ENCODE data around the gene RNF182. TPM values are rescaled to one million over a fixed set of nuclear protein-coding genes. Genes with fewer than 3 reads are reported as not detected.

RNF182 gene
- polyA plus RNA-seq, 1 of the 3 experiments (the other 2 are of a cell fraction), result 8.0 TPM

DNA sequence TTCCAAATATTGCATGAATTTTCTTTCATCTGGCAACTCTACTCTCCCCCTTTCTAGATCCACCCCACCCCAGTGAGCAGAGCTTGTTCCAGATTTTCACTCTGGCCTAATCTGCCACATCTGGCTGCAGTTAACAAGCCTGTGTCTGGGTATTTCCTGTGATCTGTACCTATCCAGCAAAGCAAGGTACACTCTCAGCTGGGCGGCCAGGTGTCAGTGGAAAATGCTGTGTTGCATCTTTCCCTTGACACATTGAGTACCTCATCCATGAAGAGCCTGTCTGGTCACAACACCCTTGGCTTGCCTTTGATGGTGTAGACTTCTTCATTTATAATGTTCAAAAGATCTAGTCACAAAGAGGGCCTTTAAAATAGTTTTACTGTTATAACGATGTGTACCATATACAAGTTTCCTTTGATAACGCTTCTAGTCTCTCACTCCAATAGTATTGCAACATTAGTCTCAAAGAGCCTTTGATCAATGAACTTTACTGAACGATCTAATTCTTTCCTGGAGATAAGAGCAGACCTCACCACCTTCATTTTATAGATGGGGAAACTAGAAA is 6.0 kb upstream of the RNF182 start:
- H3K27ac ChIP-seq (ENCODE audit: low read depth in 2 of 2, low read length in 1 of 2), result no peak overlapping the region
- H3K9me3 ChIP-seq, result no peaks in the 10 kb centered on the region
- no peak for DNase-seq
- no peaks in the 10 kb centered on the region for H4K20me1 ChIP-seq (ENCODE audit: insufficient read depth)
- no peak overlapping the region for H3K4me3 ChIP-seq (ENCODE audit: low read depth in 2 of 2, low read length in 1 of 2)
- no peak overlapping the region for H2AFZ ChIP-seq (ENCODE audit: low read depth)
- H3K4me1 ChIP-seq (ENCODE audit: control insufficient read depth in 1 of 2, insufficient read depth in 2 of 2, low read depth in 1 of 2, low read length in 1 of 2), result peaks cover 9 to 16% of the 10 kb centered on the region in 2 experiments; a peak in 2 of 4 replicates
- H3K27me3 ChIP-seq (ENCODE audit: insufficient read depth), result no peaks in the 10 kb centered on the region
- H3K9ac ChIP-seq, result no peak overlapping the region
- WGBS (ENCODE audit: low lambda C conversion rate), result 78% methylated on average over 4 of the region's 4 CpGs
- no peaks in the 10 kb centered on the region for H3K36me3 ChIP-seq (replicated peaks in 1 of 2; ENCODE audit: control insufficient read depth in 1 of 2, insufficient read depth in 2 of 2, low read length in 1 of 2)
- CTCF ChIA-PET, result interaction anchor here (0.7 to 2.8 kb wide), 6 partner anchors 10 to 226 kb away, joined by 3 to 10 read pairs (median 4); no protein-coding TSS in a partner anchor
- no peaks in the 10 kb centered on the region for H3K79me2 ChIP-seq (ENCODE audit: insufficient read depth)
- POLR2A ChIA-PET, result no interaction called here
- TF ChIP-seq RAD21 (IDR thresholded peaks at IDR 0.05; ENCODE audit: low read length), result no peak
- no peak for TF ChIP-seq REST (IDR thresholded peaks at IDR 0.05; ENCODE audit: low read depth, low read length)
- no peak for TF ChIP-seq MAX (IDR thresholded peaks at IDR 0.05; ENCODE audit: low read depth)
- TF ChIP-seq POLR2AphosphoS5 (IDR thresholded peaks at IDR 0.05; ENCODE audit: low read depth, low read length), result no peak
- TF ChIP-seq GATA2 (CRISPR knock-in tag; IDR thresholded peaks at IDR 0.05), result no peak
- TF ChIP-seq FOXM1 (IDR thresholded peaks at IDR 0.05; ENCODE audit: low read depth), result no peak
- no peak for TF ChIP-seq NFIC (IDR thresholded peaks at IDR 0.05; ENCODE audit: borderline replicate concordance)
- no peak for TF ChIP-seq ELF1 (IDR thresholded peaks at IDR 0.05)
- TF ChIP-seq, protein P1, sequence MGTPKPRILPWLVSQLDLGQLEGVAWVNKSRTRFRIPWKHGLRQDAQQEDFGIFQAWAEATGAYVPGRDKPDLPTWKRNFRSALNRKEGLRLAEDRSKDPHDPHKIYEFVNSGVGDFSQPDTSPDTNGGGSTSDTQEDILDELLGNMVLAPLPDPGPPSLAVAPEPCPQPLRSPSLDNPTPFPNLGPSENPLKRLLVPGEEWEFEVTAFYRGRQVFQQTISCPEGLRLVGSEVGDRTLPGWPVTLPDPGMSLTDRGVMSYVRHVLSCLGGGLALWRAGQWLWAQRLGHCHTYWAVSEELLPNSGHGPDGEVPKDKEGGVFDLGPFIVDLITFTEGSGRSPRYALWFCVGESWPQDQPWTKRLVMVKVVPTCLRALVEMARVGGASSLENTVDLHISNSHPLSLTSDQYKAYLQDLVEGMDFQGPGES (IDR thresholded peaks at IDR 0.05; ENCODE audit: low read depth, low read length), result no peak
- peaks cover 5% of the 10 kb centered on the region for H3F3A ChIP-seq (replicated peaks; ENCODE audit: insufficient read depth)
- H3K9me2 ChIP-seq, result no peaks in the 10 kb centered on the region
- H3K4me2 ChIP-seq, result no peak overlapping the region

DNA sequence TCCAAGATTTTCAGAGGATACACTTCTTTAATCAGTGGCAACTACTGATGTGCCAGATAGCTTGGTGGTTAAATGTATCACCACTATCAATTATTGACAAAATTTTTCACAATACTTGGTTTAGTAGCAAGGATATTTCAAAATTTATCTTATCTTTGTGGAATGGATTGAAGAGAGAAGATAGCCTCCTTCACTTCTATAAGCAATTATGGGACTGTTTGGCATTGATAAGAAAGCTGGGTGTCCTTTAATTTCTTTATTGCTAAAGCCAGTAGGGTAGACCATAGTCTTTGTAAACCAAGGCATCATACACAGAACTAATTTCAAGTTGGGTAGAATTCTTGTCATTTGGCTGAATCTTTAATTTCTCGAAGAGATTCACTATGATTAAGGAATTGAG is 4.9 kb upstream of the RNF182 start:
- Histone ChIP-seq H3K9ac (no peak overlapping the region), H3K27me3 (ENCODE audit: insufficient read depth) (no peaks in the 10 kb centered on the region), H3K9me3 (no peaks in the 10 kb centered on the region), H3K4me3 (ENCODE audit: low read depth in 2 of 2, low read length in 1 of 2) (no peak overlapping the region), H3K9me2 (no peaks in the 10 kb centered on the region), H3K36me3 (replicated peaks in 1 of 2; ENCODE audit: control insufficient read depth in 1 of 2, insufficient read depth in 2 of 2, low read length in 1 of 2) (no peaks in the 10 kb centered on the region), H3K27ac (ENCODE audit: low read depth in 2 of 2, low read length in 1 of 2) (no peak overlapping the region), H3K4me1 (ENCODE audit: control insufficient read depth in 1 of 2, insufficient read depth in 2 of 2, low read depth in 1 of 2, low read length in 1 of 2) (peaks cover 7 to 15% of the 10 kb centered on the region in 2 experiments; a peak in 1 of 4 replicates), H2AFZ (ENCODE audit: low read depth) (no peak overlapping the region), H3K4me2 (no peak overlapping the region), H4K20me1 (ENCODE audit: insufficient read depth) (no peaks in the 10 kb centered on the region), H3F3A (replicated peaks; ENCODE audit: insufficient read depth) (peaks cover 12% of the 10 kb centered on the region), H3K79me2 (ENCODE audit: insufficient read depth) (no peaks in the 10 kb centered on the region)
- CTCF ChIA-PET, result interaction anchor here (0.7 to 2.8 kb wide), 3 partner anchors 11 to 225 kb away, joined by 3 to 10 read pairs (median 8); no protein-coding TSS in a partner anchor
- TF ChIP-seq RAD21 (IDR thresholded peaks at IDR 0.05; ENCODE audit: low read length) (no peak), SMC3 (IDR thresholded peaks at IDR 0.05; ENCODE audit: low read depth, low read length) (no peak), MAX (IDR thresholded peaks at IDR 0.05; ENCODE audit: low read depth) (no peak), CTCF (IDR thresholded peaks at IDR 0.05) (no peak), ELF1 (IDR thresholded peaks at IDR 0.05) (no peak), RCOR1 (IDR thresholded peaks at IDR 0.05; ENCODE audit: low read length) (no peak), EP300 (IDR thresholded peaks at IDR 0.05; ENCODE audit: borderline replicate concordance in 1 of 2, low read depth in 1 of 2, low read length in 1 of 2) (no peak), TCF12 (IDR thresholded peaks at IDR 0.05) (no peak)
- TF ChIP-seq, protein P1 (IDR thresholded peaks at IDR 0.05; ENCODE audit: low read depth, low read length), result no peak
- no peak for DNase-seq
- POLR2A ChIA-PET, result no interaction called here
- WGBS (ENCODE audit: low lambda C conversion rate), result 80% methylated on average over 1 of the region's 1 CpG
